Measurements from ENCODE around the gene GAA. TPM values are rescaled to one million over a fixed set of nuclear protein-coding genes. Genes with fewer than 3 reads are reported as not detected.

Gene GAA
- total and polyA plus RNA-seq, 2 of the 4 experiments (the other 2 are of a cell fraction): 2.2 to 14.8 TPM

GRCh38 chr17:80105762-80106161 is 4.4 kb downstream of the GAA start:
- Histone ChIP-seq H4K20me1 (ENCODE audit: insufficient read depth, low read length) (no peaks in the 10 kb centered on the region), H3K9me1 (ENCODE audit: insufficient read depth, low read length) (peaks cover 5% of the 10 kb centered on the region; the same call in 1 of the 2 replicates), H2BK120ac (ENCODE audit: low read depth, low read length) (no peak overlapping the region), H2BK15ac (ENCODE audit: low read depth, low read length) (no peak overlapping the region), H3K4me2 (ENCODE audit: low read depth, low read length) (no peak overlapping the region), H3K27me3 (ENCODE audit: control insufficient read depth, insufficient read depth, low read length) (no peaks in the 10 kb centered on the region), H3K4me3 (ENCODE audit: insufficient read depth, low read depth, low read length) (no peak overlapping the region), H3K9me3 (ENCODE audit: control insufficient read depth, insufficient read depth, low read length) (no peaks in the 10 kb centered on the region), H2AFZ (replicated peaks; ENCODE audit: low read length, poor library complexity) (peak overlapping the region; percentile 74), H4K5ac (ENCODE audit: low read depth, low read length) (no peak overlapping the region), H2AK5ac (ENCODE audit: low read depth, low read length) (no peak overlapping the region), H3K56ac (ENCODE audit: extremely low read depth, insufficient read depth, low read length) (no peak overlapping the region), H3K27ac (ENCODE audit: insufficient read depth, low read length) (no peak overlapping the region), H3K4ac (ENCODE audit: low read depth, low read length) (no peak overlapping the region), H3K9ac (ENCODE audit: low read depth, low read length) (no peak overlapping the region), H3K14ac (replicated peaks; ENCODE audit: low read depth, low read length) (no peak overlapping the region), H3K36me3 (ENCODE audit: control insufficient read depth, insufficient read depth, low read length) (peaks cover 3% of the 10 kb centered on the region; the same call in 1 of the 2 replicates), H3K23ac (ENCODE audit: low read depth, low read length) (no peak overlapping the region), H2AK9ac (replicated peaks; ENCODE audit: low read depth, low read length, poor library complexity) (no peak overlapping the region), H3K18ac (ENCODE audit: low read depth, low read length) (no peak overlapping the region), H4K8ac (ENCODE audit: low read depth in 2 of 2, low read length in 2 of 2) (no peak overlapping the region), H3K4me1 (ENCODE audit: control insufficient read depth, insufficient read depth, low read length) (peaks cover 6% of the 10 kb centered on the region), H2BK5ac (ENCODE audit: low read depth, low read length, poor library complexity, severe bottlenecking) (no peak overlapping the region), H4K91ac (ENCODE audit: insufficient read depth, low read depth, low read length) (no peak overlapping the region), H2BK20ac (ENCODE audit: low read depth, low read length) (no peak overlapping the region), H3K79me1 (ENCODE audit: low read depth in 1 of 2, low read length in 2 of 2) (peaks cover 0 to 14% of the 10 kb centered on the region in 2 experiments; a peak in 3 of 4 replicates)
- in situ Hi-C loops (cut with MboI; ENCODE audit: low sequenced_read_pairs) (no loop called here), intact Hi-C loops (cut with micrococcal nuclease) (no loop called here), dilution Hi-C loops (cut with HindIII; ENCODE audit: low sequenced_read_pairs, unreplicated experiment) (no loop called here)
- no TSS peak for BruUV-seq (replicated peaks)
- ATAC-seq (ENCODE audit: low read depth) (no peak), DNase-seq (peak; percentile 21)
- WGBS, 2 experiments (ENCODE audit: extremely low coverage in 2 of 2, insufficient read length in 1 of 2): 19% methylated on average over 21 of the region's 29 CpGs; no CpG with 5 or more reads in 1 of the 2 experiments
- no peak for TF ChIP-seq MXI1 (IDR thresholded peaks at IDR 0.05; ENCODE audit: borderline replicate concordance, low read depth, low read length)
- TF ChIP-seq RFX5 (IDR thresholded peaks at IDR 0.05; ENCODE audit: low read depth, low read length): no peak
- no peak for TF ChIP-seq CHD1 (IDR thresholded peaks at IDR 0.05; ENCODE audit: low read depth, low read length)
- no peak for TF ChIP-seq USF2 (IDR thresholded peaks at IDR 0.05; ENCODE audit: low read depth, low read length)
- no peak for TF ChIP-seq ELK1 (IDR thresholded peaks at IDR 0.05; ENCODE audit: borderline replicate concordance, low read depth, low read length)
- TF ChIP-seq BHLHE40 (IDR thresholded peaks at IDR 0.05; ENCODE audit: low read depth, low read length): no peak
- TF ChIP-seq CEBPB (IDR thresholded peaks at IDR 0.05; ENCODE audit: low read depth, low read length): no peak
- no peak for TF ChIP-seq SMC3 (IDR thresholded peaks at IDR 0.05; ENCODE audit: low read depth, low read length)
- TF ChIP-seq FOS (IDR thresholded peaks at IDR 0.05; ENCODE audit: low read depth, low read length): no peak
- TF ChIP-seq MAZ (IDR thresholded peaks at IDR 0.05; ENCODE audit: borderline replicate concordance, low read depth, low read length): no peak
- TF ChIP-seq CTCF (conservative IDR thresholded peaks at IDR 0.05; ENCODE audit: low read depth, low read length): no peak
- TF ChIP-seq RCOR1 (IDR thresholded peaks at IDR 0.05; ENCODE audit: insufficient replicate concordance, low read length): no peak
- POLR2A ChIA-PET (ENCODE audit: unreplicated experiment): no interaction called here
- CTCF ChIA-PET: no interaction called here
